NB4 (cell line): ENCODE measurements around the gene SUCO.

Source experiments
- MYC ChIP-seq: IDR thresholded peaks from 2 replicates; pipeline ENCODE4 v1.6.1; 2011; ENCODE audit warnings: low read depth, low read length
- POLR2A ChIP-seq: IDR thresholded peaks from 2 replicates; pipeline ENCODE4 v1.6.1; 2011; ENCODE audit warnings: mild to moderate bottlenecking; ENCODE audit not compliant: insufficient read length; ENCODE audit errors: extremely low read depth
- TF ChIP-seq, protein P1 (sequence below): IDR thresholded peaks from one replicate; pipeline ENCODE4 v1.5.1; 2012; ENCODE audit warnings: low read depth, low read length

DNA sequence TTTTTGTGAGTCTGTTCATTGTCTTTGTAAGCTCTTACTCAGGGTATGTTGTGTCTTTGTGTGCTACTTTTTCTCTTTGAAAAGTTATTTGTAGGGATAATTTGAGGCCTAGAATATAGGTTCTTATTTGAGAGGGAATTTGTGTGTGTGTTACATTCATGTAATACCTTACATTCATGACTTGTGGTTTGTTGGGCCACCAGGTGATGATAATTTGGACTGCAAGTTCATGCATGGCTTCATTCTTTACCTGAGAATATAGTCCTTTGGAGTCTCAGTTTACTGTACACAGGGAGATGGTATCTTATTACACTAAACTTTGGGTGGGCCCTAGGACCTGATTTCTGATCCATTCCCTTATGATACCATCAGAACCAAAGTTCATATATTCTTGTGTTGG lies 74.2 kb downstream of the SUCO start:
- TF ChIP-seq, protein P1, sequence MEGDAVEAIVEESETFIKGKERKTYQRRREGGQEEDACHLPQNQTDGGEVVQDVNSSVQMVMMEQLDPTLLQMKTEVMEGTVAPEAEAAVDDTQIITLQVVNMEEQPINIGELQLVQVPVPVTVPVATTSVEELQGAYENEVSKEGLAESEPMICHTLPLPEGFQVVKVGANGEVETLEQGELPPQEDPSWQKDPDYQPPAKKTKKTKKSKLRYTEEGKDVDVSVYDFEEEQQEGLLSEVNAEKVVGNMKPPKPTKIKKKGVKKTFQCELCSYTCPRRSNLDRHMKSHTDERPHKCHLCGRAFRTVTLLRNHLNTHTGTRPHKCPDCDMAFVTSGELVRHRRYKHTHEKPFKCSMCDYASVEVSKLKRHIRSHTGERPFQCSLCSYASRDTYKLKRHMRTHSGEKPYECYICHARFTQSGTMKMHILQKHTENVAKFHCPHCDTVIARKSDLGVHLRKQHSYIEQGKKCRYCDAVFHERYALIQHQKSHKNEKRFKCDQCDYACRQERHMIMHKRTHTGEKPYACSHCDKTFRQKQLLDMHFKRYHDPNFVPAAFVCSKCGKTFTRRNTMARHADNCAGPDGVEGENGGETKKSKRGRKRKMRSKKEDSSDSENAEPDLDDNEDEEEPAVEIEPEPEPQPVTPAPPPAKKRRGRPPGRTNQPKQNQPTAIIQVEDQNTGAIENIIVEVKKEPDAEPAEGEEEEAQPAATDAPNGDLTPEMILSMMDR, result no peak
- no peak for TF ChIP-seq POLR2A
- TF ChIP-seq MYC, result no peak
